DMS79 treated with DMSO at 0.1 percent for 48 hours (cell line): ENCODE results near the gene CENPN.

Experiments used
- DNase-seq: peaks from one replicate; lab custom pipeline; 2025; lab: John Stamatoyannopoulos, UW

Gene CENPN

GRCh38 chr16:81035398-81035974 is 28.5 kb downstream of the CENPN start, which contains the start of gene ATMIN:
ATMIN (plus strand) TSS chr16:81035842; CDS start chr16:81035871, 29 bp downstream.
- DNase-seq = peak; percentile 50

GRCh38 chr16:81035975-81036750 is 29.1 kb downstream of the CENPN start:
- peak; percentile 4 for DNase-seq

- DNase-seq = no peak
These were observed 29.8 kb downstream of the CENPN start for GRCh38 chr16:81036751-81037350.

GRCh38 chr16:81040131-81040530 is 33.1 kb downstream of the CENPN start:
- no peak for DNase-seq

- no peak for DNase-seq
These were observed 33.8 kb downstream of the CENPN start for GRCh38 chr16:81040842-81041241.

- no peak for DNase-seq
These were observed 34.7 kb downstream of the CENPN start for GRCh38 chr16:81041696-81042095.

GRCh38 chr16:81042821-81043220 is 35.8 kb downstream of the CENPN start:
- no peak for DNase-seq

GRCh38 chr16:81053761-81054160 is 46.7 kb downstream of the CENPN start:
- no peak for DNase-seq

GRCh38 chr16:81060576-81061306 is 53.7 kb downstream of the CENPN start:
- DNase-seq = no peak

GRCh38 chr16:81061307-81061640 is 54.3 kb downstream of the CENPN start:
- no peak for DNase-seq

- DNase-seq = no peak
These were observed 55.0 kb downstream of the CENPN start for GRCh38 chr16:81061871-81062608.

- no peak for DNase-seq
These were observed 59.7 kb downstream of the CENPN start for GRCh38 chr16:81066681-81067080.

GRCh38 chr16:81067166-81067565 is 60.2 kb downstream of the CENPN start:
- DNase-seq = no peak

- no peak for DNase-seq
These were observed 62.0 kb downstream of the CENPN start for GRCh38 chr16:81069063-81069462.

- no peak for DNase-seq
These were observed 64.0 kb downstream of the CENPN start for GRCh38 chr16:81070979-81071378.

GRCh38 chr16:81071805-81072204 is 64.8 kb downstream of the CENPN start:
- no peak for DNase-seq

- peak; percentile 1 for DNase-seq
These were observed 66.7 kb downstream of the CENPN start for GRCh38 chr16:81073560-81074330.

- peak; percentile 69 for DNase-seq
These were observed 69.6 kb downstream of the CENPN start for GRCh38 chr16:81076566-81077075.

- DNase-seq = peak; percentile 69
These were observed 70.3 kb downstream of the CENPN start, which contains the start of gene C16orf46 for GRCh38 chr16:81077076-81077940. C16orf46 (minus strand) TSS chr16:81077238; CDS start chr16:81063955, 13,283 bp downstream.

GRCh38 chr16:81080233-81080632 is 73.2 kb downstream of the CENPN start:
- DNase-seq = no peak
